Epithelial cell of esophagus (primary cell): ENCODE measurements around the gene ARFGEF3.
"Not testable (repeated sequence)": the region's sequence is repeated elsewhere in the genome, so short reads cannot be mapped to it uniquely, and the experiment has no call there.

Source experiments
- DNase-seq: peaks from one replicate; pipeline ENCODE4 v3.0.0; 2010; ENCODE audit warnings: low read depth
- H3K4me3 ChIP-seq: 2 replicates; pipeline ENCODE4 v1.5.1; 2011; ENCODE audit warnings: mild to moderate bottlenecking, low read length, control low read depth
- TF ChIP-seq, protein P1 (sequence below): IDR thresholded peaks from 2 replicates; pipeline ENCODE4 v1.5.1; 2011; ENCODE audit warnings: low read depth, mild to moderate bottlenecking, low read length, control low read depth, inconsistent platforms; ENCODE audit not compliant: insufficient read depth; ENCODE audit errors: missing control alignments

ARFGEF3 gene

DNA sequence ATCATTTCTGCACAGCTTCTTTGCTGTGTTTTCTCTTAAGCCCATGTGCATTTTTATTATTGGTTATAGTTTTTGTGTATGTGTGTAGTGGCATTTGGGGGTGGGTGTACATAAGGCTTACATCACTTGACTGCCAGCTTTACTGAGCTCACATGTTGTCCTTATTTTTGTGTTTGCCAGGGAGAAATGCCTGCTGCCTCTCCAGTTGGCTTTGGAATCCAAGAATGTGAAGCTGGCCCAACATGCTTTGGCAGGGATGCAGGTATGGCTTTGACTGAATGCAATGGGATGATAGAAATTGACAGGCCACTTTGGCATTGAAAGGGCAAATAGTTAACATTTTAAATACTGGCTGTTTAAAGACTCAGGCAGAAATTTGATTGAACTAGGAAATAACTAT, 45.1 kb downstream of the ARFGEF3 start:
- TF ChIP-seq, protein P1, sequence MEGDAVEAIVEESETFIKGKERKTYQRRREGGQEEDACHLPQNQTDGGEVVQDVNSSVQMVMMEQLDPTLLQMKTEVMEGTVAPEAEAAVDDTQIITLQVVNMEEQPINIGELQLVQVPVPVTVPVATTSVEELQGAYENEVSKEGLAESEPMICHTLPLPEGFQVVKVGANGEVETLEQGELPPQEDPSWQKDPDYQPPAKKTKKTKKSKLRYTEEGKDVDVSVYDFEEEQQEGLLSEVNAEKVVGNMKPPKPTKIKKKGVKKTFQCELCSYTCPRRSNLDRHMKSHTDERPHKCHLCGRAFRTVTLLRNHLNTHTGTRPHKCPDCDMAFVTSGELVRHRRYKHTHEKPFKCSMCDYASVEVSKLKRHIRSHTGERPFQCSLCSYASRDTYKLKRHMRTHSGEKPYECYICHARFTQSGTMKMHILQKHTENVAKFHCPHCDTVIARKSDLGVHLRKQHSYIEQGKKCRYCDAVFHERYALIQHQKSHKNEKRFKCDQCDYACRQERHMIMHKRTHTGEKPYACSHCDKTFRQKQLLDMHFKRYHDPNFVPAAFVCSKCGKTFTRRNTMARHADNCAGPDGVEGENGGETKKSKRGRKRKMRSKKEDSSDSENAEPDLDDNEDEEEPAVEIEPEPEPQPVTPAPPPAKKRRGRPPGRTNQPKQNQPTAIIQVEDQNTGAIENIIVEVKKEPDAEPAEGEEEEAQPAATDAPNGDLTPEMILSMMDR: no peak
- no peak for DNase-seq
- no peak overlapping the region for H3K4me3 ChIP-seq

GRCh38 chr6:138211048-138211581, 49.4 kb downstream of the ARFGEF3 start:
- TF ChIP-seq, protein P1: no peak
- no peak overlapping the region for H3K4me3 ChIP-seq
- DNase-seq: no peak

GRCh38 chr6:138211601-138212000, 49.9 kb downstream of the ARFGEF3 start:
- no peak overlapping the region for H3K4me3 ChIP-seq
- TF ChIP-seq, protein P1: no peak
- DNase-seq: no peak

- DNase-seq, H3K4me3 ChIP-seq: not testable (repeated sequence)
Measured at GRCh38 chr6:138212530-138212929, 50.8 kb downstream of the ARFGEF3 start.

DNA sequence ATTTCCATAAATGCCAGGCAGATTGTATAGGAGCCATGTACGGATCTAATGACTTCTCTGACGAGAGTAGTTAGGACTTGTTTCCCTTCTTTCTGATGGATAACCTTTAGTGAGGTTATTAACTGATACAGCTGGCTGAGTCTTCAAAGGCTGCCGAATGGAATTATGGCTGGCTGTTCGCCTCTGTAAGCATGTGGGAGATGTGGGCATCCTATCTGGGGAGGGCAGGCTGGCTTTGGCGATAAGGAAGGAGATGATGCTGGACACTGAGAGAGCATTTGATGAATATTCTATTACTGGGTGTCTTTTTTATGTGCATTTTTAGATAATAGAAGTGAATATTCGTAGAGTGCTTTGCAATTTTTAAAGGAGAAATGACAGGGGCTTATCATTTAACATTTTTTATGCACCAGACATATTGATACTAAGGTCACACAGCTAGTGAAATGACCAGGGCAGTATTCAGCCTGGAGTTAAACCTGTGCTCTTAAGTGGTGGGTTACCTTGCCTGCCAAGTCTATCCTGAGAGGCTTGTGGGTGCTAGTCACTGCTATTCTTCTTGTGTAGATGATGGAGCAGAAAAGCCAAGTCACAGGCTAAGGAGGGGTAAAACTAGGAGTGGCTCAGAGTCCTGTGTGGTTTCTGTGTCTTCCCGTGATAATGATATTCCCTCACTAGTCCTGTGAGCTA, 53.5 kb downstream of the ARFGEF3 start:
- no peak overlapping the region for H3K4me3 ChIP-seq
- DNase-seq: no peak
- TF ChIP-seq, protein P1: no peak

GRCh38 chr6:138218449-138218848, 56.7 kb downstream of the ARFGEF3 start, which contains the start of gene PBOV1:
TSS of gene PBOV1 (minus strand) at chr6:138218491. CDS start at chr6:138218395, 96 bp downstream.
- TF ChIP-seq, protein P1: no peak
- DNase-seq: no peak
- H3K4me3 ChIP-seq: no peak within 1 kb of the TSS

GRCh38 chr6:138219398-138219797, 57.7 kb downstream of the ARFGEF3 start:
- no peak for DNase-seq
- TF ChIP-seq, protein P1: no peak
- H3K4me3 ChIP-seq: no peak overlapping the region
